ENCODE measurements around the gene CRIM1.
"Not testable (repeated sequence)": the region's sequence is repeated elsewhere in the genome, so short reads cannot be mapped to it uniquely, and the experiment has no call there.

Gene CRIM1

GRCh38 chr2:36351736-36352349 lies 3.7 kb upstream of the CRIM1 start:
- no peak for DNase-seq (ENCODE audit: low read depth)

GRCh38 chr2:36352701-36353100 lies 2.9 kb upstream of the CRIM1 start:
- DNase-seq (ENCODE audit: low read depth): no peak

GRCh38 chr2:36354811-36355150 lies 797 bp upstream of the CRIM1 start:
- no peak for DNase-seq (ENCODE audit: low read depth)

GRCh38 chr2:36355890-36356297 lies 316 bp downstream of the CRIM1 start:
- no peak for DNase-seq (ENCODE audit: low read depth)

GRCh38 chr2:36356298-36356989 lies 866 bp downstream of the CRIM1 start:
- DNase-seq (ENCODE audit: low read depth): no peak

- no peak for DNase-seq (ENCODE audit: low read depth)
Observed at GRCh38 chr2:36356990-36357846, 1.6 kb downstream of the CRIM1 start.

- no peak for DNase-seq (ENCODE audit: low read depth)
Observed at GRCh38 chr2:36357847-36358659, 2.5 kb downstream of the CRIM1 start.

GRCh38 chr2:36359067-36359466 lies 3.5 kb downstream of the CRIM1 start:
- DNase-seq (ENCODE audit: low read depth): no peak

- DNase-seq (ENCODE audit: low read depth): no peak
Observed at GRCh38 chr2:36360063-36360462, 4.5 kb downstream of the CRIM1 start.

GRCh38 chr2:36360834-36361233 lies 5.3 kb downstream of the CRIM1 start:
- DNase-seq (ENCODE audit: low read depth): no peak

- DNase-seq (ENCODE audit: low read depth): no peak
Observed at GRCh38 chr2:36361396-36361795, 5.8 kb downstream of the CRIM1 start.

GRCh38 chr2:36362291-36362690 lies 6.7 kb downstream of the CRIM1 start:
- no peak for DNase-seq (ENCODE audit: low read depth)

- DNase-seq (ENCODE audit: low read depth): not testable (repeated sequence)
Observed at GRCh38 chr2:36363085-36363484, 7.5 kb downstream of the CRIM1 start.

- DNase-seq (ENCODE audit: low read depth): no peak
Observed at GRCh38 chr2:36366491-36367120, 11.0 kb downstream of the CRIM1 start.

- DNase-seq (ENCODE audit: low read depth): no peak
Observed at GRCh38 chr2:36367486-36367885, 11.9 kb downstream of the CRIM1 start.

- no peak for DNase-seq (ENCODE audit: low read depth)
Observed at GRCh38 chr2:36367895-36368353, 12.3 kb downstream of the CRIM1 start.

- DNase-seq (ENCODE audit: low read depth): no peak
Observed at GRCh38 chr2:36368438-36368837, 12.9 kb downstream of the CRIM1 start.

GRCh38 chr2:36369163-36369562 lies 13.6 kb downstream of the CRIM1 start:
- no peak for DNase-seq (ENCODE audit: low read depth)

GRCh38 chr2:36369716-36370115 lies 14.1 kb downstream of the CRIM1 start:
- DNase-seq (ENCODE audit: low read depth): no peak

GRCh38 chr2:36370281-36370680 lies 14.7 kb downstream of the CRIM1 start:
- DNase-seq (ENCODE audit: low read depth): no peak

GRCh38 chr2:36371070-36371874 lies 15.7 kb downstream of the CRIM1 start:
- DNase-seq (ENCODE audit: low read depth): no peak

Measured in stimulated activated CD4-positive, alpha-beta T cell treated with anti-CD3 and anti-CD28 coated beads, Interleukin-2, amount 100 ng/mL, for 4 hours (primary cell).